ENCODE data around the gene PRKCI. TPM values are rescaled to one million over a fixed set of nuclear protein-coding genes. Genes with fewer than 3 reads are reported as not detected.

The PRKCI gene
- total and polyA plus RNA-seq, 2 of the 4 experiments (the other 2 are of a cell fraction) = 28.7 to 53.4 TPM

DNA sequence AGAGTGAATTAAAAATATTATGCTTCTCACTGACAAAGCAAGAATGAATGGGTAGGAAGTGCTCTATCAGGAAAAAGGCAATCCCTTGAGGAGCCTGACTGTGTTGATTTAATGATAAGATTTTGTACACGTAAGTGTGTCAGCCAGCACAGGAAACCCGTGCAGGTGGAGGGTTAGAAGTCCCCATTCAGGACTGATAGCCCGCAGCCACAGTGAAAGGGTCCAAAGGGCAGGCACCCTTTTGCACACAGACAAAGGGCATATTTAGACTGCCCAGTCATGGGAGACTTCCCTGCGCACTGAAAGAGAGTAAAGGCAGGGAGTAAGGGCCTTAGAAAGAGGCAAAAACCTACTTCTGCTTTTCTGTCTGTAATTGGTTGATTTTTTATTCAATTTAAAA, 108.9 kb downstream of the PRKCI start:
- Histone ChIP-seq H2AK5ac (ENCODE audit: low read depth, low read length) (no peak overlapping the region), H2AK9ac (replicated peaks; ENCODE audit: low read depth, low read length, poor library complexity) (no peak overlapping the region), H3K9me3 (ENCODE audit: control insufficient read depth, insufficient read depth, low read length) (peaks cover 3% of the 10 kb centered on the region), H3K4me3 (ENCODE audit: insufficient read depth, low read depth, low read length) (no peak overlapping the region), H3K18ac (ENCODE audit: low read depth, low read length) (no peak overlapping the region), H3K9me1 (ENCODE audit: insufficient read depth, low read length) (no peaks in the 10 kb centered on the region), H3K4me1 (ENCODE audit: control insufficient read depth, insufficient read depth, low read length) (peaks cover 2% of the 10 kb centered on the region; the same call in 1 of the 2 replicates), H3K23ac (ENCODE audit: low read depth, low read length) (no peak overlapping the region), H3K4ac (ENCODE audit: low read depth, low read length) (no peak overlapping the region), H3K79me1 (ENCODE audit: low read depth in 1 of 2, low read length in 2 of 2) (no peaks in the 10 kb centered on the region), H4K91ac (ENCODE audit: insufficient read depth, low read depth, low read length) (no peak overlapping the region), H2BK5ac (ENCODE audit: low read depth, low read length, poor library complexity, severe bottlenecking) (no peak overlapping the region), H2BK20ac (ENCODE audit: low read depth, low read length) (no peak overlapping the region), H3K56ac (ENCODE audit: extremely low read depth, insufficient read depth, low read length) (no peak overlapping the region), H4K5ac (ENCODE audit: low read depth, low read length) (no peak overlapping the region), H3K36me3 (ENCODE audit: control insufficient read depth, insufficient read depth, low read length) (no peaks in the 10 kb centered on the region), H2AFZ (replicated peaks; ENCODE audit: low read length, poor library complexity) (no peak overlapping the region), H3K14ac (replicated peaks; ENCODE audit: low read depth, low read length) (no peak overlapping the region), H3K27me3 (ENCODE audit: control insufficient read depth, insufficient read depth, low read length) (no peaks in the 10 kb centered on the region), H3K9ac (ENCODE audit: low read depth, low read length) (no peak overlapping the region), H2BK15ac (ENCODE audit: low read depth, low read length) (no peak overlapping the region), H2BK120ac (ENCODE audit: low read depth, low read length) (no peak overlapping the region), H4K8ac (ENCODE audit: low read depth in 2 of 2, low read length in 2 of 2) (no peak overlapping the region), H3K4me2 (ENCODE audit: low read depth, low read length) (no peak overlapping the region), H4K20me1 (ENCODE audit: insufficient read depth, low read length) (no peaks in the 10 kb centered on the region), H3K27ac (ENCODE audit: insufficient read depth, low read length) (no peak overlapping the region)
- dilution Hi-C loops (cut with HindIII; ENCODE audit: low sequenced_read_pairs, unreplicated experiment) = no loop called here
- BruUV-seq (replicated peaks) = no TSS peak
- DNase-seq (no peak), ATAC-seq (ENCODE audit: low read depth) (no peak)
- CTCF ChIA-PET = no interaction called here
- WGBS, 2 experiments (ENCODE audit: extremely low coverage in 2 of 2, insufficient read length in 1 of 2) = 71% methylated on average over 3 of the region's 4 CpGs; no CpG with 5 or more reads in 1 of the 2 experiments
- in situ Hi-C loops (cut with MboI; ENCODE audit: low sequenced_read_pairs) = no loop called here
- TF ChIP-seq MAZ (IDR thresholded peaks at IDR 0.05; ENCODE audit: borderline replicate concordance, low read depth, low read length) (no peak), CEBPB (IDR thresholded peaks at IDR 0.05; ENCODE audit: low read depth, low read length) (no peak), POLR2A (IDR thresholded peaks at IDR 0.05; ENCODE audit: low read depth, low read length) (no peak), NFE2L2 (IDR thresholded peaks at IDR 0.05; ENCODE audit: low read depth, low read length) (no peak), CHD1 (IDR thresholded peaks at IDR 0.05; ENCODE audit: low read depth, low read length) (no peak), RCOR1 (IDR thresholded peaks at IDR 0.05; ENCODE audit: insufficient replicate concordance, low read length) (no peak), FOS (IDR thresholded peaks at IDR 0.05; ENCODE audit: low read depth, low read length) (no peak), MAFK (IDR thresholded peaks at IDR 0.05; ENCODE audit: low read depth, low read length) (no peak)
- TF ChIP-seq, protein P1, sequence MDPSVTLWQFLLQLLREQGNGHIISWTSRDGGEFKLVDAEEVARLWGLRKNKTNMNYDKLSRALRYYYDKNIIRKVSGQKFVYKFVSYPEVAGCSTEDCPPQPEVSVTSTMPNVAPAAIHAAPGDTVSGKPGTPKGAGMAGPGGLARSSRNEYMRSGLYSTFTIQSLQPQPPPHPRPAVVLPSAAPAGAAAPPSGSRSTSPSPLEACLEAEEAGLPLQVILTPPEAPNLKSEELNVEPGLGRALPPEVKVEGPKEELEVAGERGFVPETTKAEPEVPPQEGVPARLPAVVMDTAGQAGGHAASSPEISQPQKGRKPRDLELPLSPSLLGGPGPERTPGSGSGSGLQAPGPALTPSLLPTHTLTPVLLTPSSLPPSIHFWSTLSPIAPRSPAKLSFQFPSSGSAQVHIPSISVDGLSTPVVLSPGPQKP (IDR thresholded peaks at IDR 0.05; ENCODE audit: borderline replicate concordance, low read depth, low read length) = no peak
- POLR2A ChIA-PET (ENCODE audit: unreplicated experiment) = no interaction called here
- intact Hi-C loops (cut with micrococcal nuclease) = no loop called here
